Breast epithelium (tissue), 3 donors: ENCODE results near the gene DMRT3.

ENCODE experiments used
- CTCF ChIP-seq, 3 donors: fragments of 450-650 bp; IDR thresholded peaks; one replicate each; pipeline ENCODE4 v1.5.1; 2016 to 2017; ENCODE audit warnings: antibody characterized with exemption in 3 of 3, mild to moderate bottlenecking in 3 of 3, moderate library complexity in 3 of 3
- POLR2A ChIP-seq: fragments of 450-650 bp; IDR thresholded peaks from one replicate; pipeline ENCODE4 v1.6.1; 2016; ENCODE audit warnings: antibody characterized with exemption, mild to moderate bottlenecking, moderate library complexity

- TF ChIP-seq POLR2A (no peak), CTCF (IDR thresholded peaks at IDR 0.05) (no peak)
Observed at GRCh38 chr9:959105-959504, 17.4 kb upstream of the DMRT3 start.
